Measurements from ENCODE around the gene VSX1.
A peak's percentile ranks its signal among the peaks of the same experiment; 100 is the strongest.

VSX1 gene

GRCh38 chr20:25065072-25065624 lies 16.8 kb downstream of the VSX1 start:
- no peak for DNase-seq

DNA sequence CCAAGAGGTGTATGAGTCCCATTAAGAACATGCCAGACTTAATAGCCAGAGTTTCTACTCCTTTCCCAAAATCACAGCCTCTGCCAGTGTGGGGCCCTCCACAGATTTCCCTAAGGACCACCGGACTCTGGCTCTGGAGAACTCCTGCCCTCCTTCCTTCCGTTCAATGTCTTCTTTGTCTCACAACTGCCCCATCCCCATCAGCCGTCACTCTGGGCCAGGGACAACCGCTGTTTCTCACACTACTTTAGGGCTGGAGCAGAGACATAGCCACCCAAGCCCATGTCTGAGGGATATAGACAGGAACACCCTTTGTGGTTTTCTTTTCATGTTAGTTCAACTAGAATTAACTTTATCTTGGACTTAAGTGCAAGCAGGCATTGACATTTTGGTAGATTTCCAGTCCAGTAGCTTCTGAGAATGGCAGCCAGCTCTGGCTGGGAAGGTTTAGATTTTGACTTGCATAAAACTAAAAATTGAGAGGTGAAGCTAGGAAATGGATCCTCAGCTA lies 17.3 kb downstream of the VSX1 start:
- no peak for DNase-seq

DNA sequence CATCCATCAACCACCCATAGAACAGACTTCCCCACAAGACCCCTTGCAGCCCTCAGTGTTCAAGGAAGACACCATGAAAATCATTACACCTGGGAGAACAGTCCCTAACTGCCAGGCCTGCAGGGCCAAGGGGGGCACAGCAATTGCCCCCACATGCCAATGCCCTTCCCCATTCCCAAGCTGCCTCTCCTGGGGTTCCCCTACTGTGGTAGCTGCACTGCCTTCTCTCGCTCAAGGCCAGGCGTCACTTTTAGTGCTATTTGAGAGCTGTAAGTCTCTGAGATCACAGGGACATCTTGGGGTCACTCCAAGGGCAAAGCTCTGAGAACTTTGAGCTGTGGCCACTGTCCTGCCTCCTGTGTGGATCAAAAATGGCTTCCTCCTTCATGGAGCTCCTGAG lies 18.0 kb downstream of the VSX1 start:
- no peak for DNase-seq

DNA sequence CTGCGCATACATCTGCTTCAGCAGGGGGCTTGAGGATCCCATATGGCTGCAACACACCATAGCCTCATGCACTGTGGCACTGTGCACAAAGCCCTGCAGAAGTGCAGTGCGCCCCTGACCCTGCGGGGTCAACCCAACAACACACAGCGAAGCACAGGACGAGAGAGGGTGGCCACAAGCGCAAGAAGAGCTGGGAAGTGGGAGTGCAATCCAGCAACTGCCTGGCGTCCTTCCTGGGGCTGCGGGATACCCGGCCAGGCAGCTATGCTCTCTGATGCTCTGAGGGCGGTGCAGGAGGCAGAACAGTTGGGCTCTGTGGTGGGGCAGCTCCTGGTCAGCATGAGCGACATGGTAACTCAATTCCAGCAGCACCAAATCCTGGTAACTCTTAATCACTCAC lies 18.4 kb downstream of the VSX1 start:
- DNase-seq, result no peak

GRCh38 chr20:25062841-25063240 lies 19.1 kb downstream of the VSX1 start:
- DNase-seq, result no peak

DNA sequence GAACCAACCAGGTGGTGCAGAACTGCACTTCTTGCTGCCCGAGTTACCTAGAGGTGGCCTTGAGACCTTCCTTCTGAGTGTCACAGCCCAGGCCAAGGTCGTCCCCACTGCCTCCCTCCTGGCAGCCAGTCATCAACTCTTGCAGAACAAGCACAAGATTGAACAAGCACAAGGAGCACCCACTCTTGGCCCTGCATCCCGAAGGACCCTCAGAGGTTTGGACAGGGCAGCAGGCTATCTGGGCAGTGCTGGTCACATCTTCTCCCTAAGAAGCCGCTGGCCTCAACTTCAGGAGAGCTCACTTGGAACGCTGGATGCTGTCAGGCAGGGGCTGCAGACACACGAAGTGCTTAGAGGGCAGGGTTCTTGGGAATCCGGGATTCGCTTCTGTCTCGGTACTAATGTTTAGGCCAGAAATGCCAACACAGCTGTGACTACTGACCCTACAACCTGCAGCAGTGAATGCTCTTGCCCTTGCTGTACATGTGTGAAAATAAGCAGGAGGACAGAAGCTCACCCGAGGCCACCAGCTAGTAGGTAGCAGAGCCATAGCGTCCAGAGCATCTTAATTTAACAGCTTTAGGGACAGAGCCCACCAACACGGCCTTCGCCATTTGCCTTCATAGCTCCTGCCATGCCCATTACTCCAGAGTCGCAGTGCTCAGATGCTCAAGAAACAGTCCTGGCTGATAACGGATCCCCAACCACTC lies 20.0 kb downstream of the VSX1 start:
- no peak for DNase-seq

DNA sequence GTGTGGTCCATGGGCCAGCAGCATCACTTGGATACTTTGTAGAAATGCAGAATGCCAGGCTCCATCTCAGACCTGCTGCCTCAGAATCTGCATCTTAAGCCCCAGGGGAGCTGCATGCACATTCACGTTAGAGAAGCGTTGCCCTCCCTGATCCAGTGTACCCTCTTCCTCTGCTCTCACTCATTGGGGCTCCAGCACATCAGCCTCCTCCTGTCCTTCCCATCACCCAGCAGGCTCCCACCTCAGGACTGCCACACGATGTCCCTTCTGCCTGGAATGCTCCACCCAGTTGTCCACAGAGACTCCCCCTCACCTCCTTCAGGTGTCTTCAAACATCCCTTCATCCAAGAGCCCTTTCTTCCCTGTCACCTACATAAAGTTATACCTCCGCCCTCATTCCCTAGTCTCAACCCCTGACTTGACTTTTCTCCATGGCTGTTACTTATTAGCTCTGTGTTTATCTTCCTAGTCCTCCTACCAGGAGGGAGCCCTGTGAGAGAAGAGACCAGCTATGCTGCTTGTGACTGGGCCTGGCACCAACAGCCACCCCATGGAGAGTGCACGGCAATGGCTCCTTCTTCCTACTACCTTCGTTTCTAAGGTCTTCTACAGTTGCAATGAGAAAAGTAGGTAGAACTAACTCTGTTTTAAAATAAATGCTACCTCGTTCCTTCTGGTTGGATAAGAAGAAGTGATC lies 20.7 kb downstream of the VSX1 start:
- DNase-seq, result no peak

GRCh38 chr20:25059866-25060465 lies 22.0 kb downstream of the VSX1 start:
- DNase-seq, result no peak

- DNase-seq, result no peak
Observed at GRCh38 chr20:25058847-25059810, 22.8 kb downstream of the VSX1 start.

- no peak for DNase-seq
Observed at GRCh38 chr20:25058051-25058846, 23.7 kb downstream of the VSX1 start, which contains the start of gene ACSS1. ACSS1 (minus strand) TSS chr20:25058139; CDS start chr20:25058102, 37 bp downstream.

DNA sequence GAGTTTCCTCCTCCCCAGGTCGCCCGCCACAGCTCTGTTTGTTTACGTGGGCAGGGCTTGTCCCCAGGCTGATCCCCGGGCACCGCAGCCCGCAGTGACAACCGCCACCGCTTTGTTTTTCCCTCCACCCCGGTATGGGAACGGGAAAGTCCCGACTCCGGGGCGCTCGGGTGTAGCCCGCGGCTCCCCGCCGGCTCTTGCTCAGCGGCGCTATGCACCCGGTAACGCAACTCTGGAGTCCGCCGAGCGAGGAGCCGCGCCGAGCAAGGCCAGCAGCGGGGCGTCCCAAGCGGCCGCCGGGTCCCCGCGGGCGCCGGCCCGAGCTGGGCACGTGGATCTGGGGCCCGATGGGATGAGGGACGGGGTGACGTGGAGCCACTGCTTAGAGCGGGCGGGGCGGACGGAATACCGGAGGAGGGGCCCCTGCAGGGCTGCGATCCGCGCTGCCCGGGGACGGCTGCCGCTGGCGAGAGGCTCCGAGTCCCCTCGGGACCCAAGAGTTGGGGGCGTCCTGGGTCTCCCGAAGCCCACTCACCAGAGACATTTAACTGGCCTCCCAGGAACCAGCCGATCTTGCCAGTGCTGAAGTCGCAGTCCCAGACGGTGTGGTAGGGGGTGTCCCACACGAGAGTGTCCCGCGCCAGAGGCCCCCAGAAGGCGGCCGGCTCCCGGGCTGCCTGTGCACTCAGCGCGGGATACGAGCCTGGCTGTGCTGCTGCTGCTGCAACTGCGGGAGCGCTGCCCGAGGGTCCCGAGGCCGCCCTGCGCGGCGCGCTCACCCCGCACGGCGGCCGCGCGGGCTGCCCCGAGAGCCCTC lies 24.5 kb downstream of the VSX1 start:
- no peak for DNase-seq

DNA sequence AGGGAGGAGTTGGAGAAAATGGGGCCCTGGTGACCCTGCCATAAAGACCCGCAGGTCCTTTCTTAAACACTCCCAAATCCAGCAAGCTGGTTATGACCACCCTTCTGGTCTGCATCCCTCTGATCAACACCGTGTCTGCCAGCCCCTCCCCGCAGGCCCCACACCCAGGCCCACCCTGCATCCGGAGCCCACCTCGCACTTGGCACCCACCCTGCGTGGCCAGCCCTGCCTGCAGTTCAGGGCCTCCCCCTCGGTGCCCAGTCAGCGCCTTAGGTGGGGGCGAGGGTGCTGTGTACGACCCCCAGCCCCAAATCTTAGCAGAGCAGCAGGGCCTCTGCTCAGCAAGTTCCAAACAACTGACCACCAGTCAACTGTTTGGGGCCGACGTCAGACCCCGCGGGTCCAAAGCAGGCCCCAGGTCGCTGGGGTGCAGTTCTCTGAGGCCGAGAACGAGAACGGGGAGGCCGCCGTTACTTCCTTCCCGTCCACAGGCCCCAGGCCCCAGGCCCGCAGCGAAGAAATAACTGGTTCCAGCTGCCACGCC lies 25.2 kb downstream of the VSX1 start:
- no peak for DNase-seq

GRCh38 chr20:25055711-25056495 lies 26.0 kb downstream of the VSX1 start:
- DNase-seq, result no peak

DNA sequence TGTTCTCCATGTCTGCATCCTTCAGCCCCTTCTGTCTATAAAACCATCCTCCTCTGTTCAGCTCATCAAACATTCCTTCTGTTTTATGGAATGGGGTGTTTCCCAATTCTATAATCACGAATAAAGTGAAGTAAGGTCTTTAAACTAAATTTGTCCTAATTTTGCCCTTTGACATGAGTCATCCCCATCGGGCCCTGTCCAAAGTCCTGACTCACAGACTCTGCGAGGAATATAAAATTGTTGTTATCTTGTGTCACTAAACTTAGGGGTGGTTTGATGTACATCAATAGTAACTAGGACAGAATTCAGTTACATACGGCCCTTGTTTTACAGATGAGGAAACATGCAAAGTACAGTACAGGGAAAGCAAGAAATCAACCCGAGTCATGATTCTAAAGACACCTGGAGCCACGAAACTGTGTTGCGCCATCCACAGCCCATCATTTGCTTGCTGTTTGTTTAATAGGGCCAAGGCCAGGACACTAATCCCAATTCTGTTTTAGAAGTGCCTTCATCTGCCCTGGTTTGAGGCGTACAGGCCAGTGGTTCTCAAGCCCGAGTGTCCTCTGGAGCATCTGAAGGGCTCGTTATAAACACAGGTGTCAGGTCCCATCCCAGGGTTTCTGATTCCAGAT lies 26.8 kb downstream of the VSX1 start:
- DNase-seq, result no peak

DNA sequence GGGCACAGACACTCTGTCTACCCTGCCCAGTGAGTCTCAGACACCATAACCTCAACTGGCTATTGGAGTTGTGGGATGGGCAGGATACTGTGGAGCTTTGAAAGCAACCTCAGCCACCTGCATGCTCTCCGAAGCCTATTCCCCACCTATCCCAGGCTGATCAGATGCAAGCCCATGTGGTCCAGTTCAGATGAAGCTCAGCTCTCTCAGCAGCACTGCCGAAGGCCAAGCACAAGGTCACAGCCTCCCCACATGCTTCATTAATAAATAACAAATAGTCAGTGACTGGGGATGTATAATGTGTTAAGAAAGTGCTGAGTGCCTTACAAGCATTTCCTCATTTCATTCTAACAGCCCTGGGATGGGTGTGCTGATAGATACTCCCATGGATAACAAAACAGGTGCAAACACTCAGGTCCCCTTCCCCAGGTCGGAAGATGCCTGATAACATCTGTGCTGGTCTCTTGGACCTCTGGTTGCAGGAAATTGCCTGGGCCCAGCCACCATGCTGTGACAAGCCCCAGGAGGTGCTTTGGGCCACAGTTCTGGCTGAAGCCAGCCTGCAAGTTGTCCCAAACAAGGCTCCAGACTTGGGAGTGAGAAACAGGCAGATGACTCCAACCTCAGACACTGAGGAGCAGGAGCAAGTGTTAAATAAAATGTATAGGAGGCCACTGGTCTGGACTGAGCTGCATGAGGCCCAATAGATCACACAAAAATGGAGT lies 27.7 kb downstream of the VSX1 start:
- no peak for DNase-seq

- DNase-seq, result peak; percentile 28
Observed at GRCh38 chr20:25053255-25054031, 28.5 kb downstream of the VSX1 start.

Data from NCI-H446 treated with DMSO at 0.1 percent for 48 hours (cell line).